HEK293 (cell line): ENCODE measurements around the gene PPFIA4.

ENCODE experiments used
- CTCF ChIP-seq: fragments of 450-650 bp; formaldehyde crosslinking; IDR thresholded peaks from 2 replicates; pipeline ENCODE4 v1.5.1; 2016; ENCODE audit warnings: missing biosample characterization, missing genetic modification characterization
- GLI2 ChIP-seq: fragments of 450-650 bp; formaldehyde crosslinking; IDR thresholded peaks from 2 replicates; pipeline ENCODE4; 2017; ENCODE audit warnings: missing biosample characterization, missing genetic modification characterization, low read depth, borderline replicate concordance
- HOXA7 ChIP-seq: sonication (generic); formaldehyde crosslinking; IDR thresholded peaks from 2 replicates; pipeline ENCODE4 v1.8.1; 2022; ENCODE audit warnings: missing genetic modification reagents, borderline replicate concordance
- REST ChIP-seq: fragments of 450-650 bp; formaldehyde crosslinking; IDR thresholded peaks from 2 replicates; pipeline ENCODE4 v1.5.1; 2016; ENCODE audit warnings: missing biosample characterization, missing genetic modification characterization
- ZNF211 ChIP-seq: fragments of 450-650 bp; formaldehyde crosslinking; IDR thresholded peaks from 2 replicates; pipeline ENCODE4 v1.5.1; 2016; ENCODE audit warnings: low read depth, missing biosample characterization, missing genetic modification characterization
- ZNF501 ChIP-seq: fragments of 450-650 bp; formaldehyde crosslinking; IDR thresholded peaks from 2 replicates; pipeline ENCODE4 v1.5.1; 2016; ENCODE audit warnings: missing biosample characterization, missing genetic modification characterization

GRCh38 chr1:203026666-203027663, 674 bp downstream of the PPFIA4 start:
- TF ChIP-seq CTCF (tag by site-specific recombination) (no peak), ZNF211 (tag by site-specific recombination) (no peak), ZNF501 (tag by site-specific recombination) (no peak), REST (no peak), HOXA7 (no peak), GLI2 (tag by site-specific recombination) (no peak)
